ENCODE measurements around the gene NRXN2. TPM values are rescaled to one million over a fixed set of nuclear protein-coding genes. Genes with fewer than 3 reads are reported as not detected.
A peak's percentile ranks its signal among the peaks of the same experiment; 100 is the strongest.

Gene NRXN2
- total RNA-seq, 2 experiments from 2014 or later: 0.13 to 0.34 TPM

- Mint-ChIP-seq H3K9me3 (ENCODE audit: insufficient read depth) (no peaks in the 10 kb centered on the region), H3K27me3 (ENCODE audit: low read depth) (no peaks in the 10 kb centered on the region), H3K4me3 (no peak overlapping the region), H3K27ac (no peak overlapping the region), H3K36me3 (ENCODE audit: low read depth) (no peaks in the 10 kb centered on the region), H3K4me1 (ENCODE audit: low read depth) (peaks cover 18% of the 10 kb centered on the region)
- ChIA-PET CTCF (interaction anchor here (1.4 kb wide), 1 partner anchor 20 kb away, joined by 4 read pairs; no protein-coding TSS in a partner anchor), POLR2A (no interaction called here)
- no peak for DNase-seq
- ATAC-seq: no peak
These were observed 98.0 kb downstream of the NRXN2 start for GRCh38 chr11:64624883-64625481.

DNA sequence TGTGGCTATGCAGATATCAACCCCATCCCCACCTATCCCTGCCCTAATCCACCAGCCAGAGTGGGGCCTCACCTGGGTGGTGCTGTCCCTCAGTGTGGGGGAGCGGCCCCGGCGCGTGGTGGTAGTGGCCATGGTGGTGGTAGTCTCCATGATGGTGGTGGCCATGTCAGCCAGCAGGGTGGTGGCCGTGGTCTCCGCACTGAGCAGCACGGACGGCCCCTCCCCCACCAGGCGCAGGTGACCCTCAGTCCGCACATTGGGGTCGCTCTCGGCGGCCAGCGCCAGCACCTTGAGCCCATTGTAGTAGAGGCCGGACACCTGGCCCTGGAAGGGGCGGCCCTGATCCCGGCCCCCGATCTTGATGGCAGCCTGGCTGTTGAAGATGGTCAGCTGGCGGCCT lies 100.3 kb downstream of the NRXN2 start:
- no peaks in the 10 kb centered on the region for H3K9me3 Mint-ChIP-seq (ENCODE audit: insufficient read depth)
- CTCF ChIA-PET: no interaction called here
- H3K4me1 Mint-ChIP-seq (ENCODE audit: low read depth): peaks cover 20% of the 10 kb centered on the region
- H3K27me3 Mint-ChIP-seq (ENCODE audit: low read depth): no peaks in the 10 kb centered on the region
- H3K4me3 Mint-ChIP-seq: no peak overlapping the region
- ATAC-seq (no peak), DNase-seq (no peak)
- H3K36me3 Mint-ChIP-seq (ENCODE audit: low read depth): no peaks in the 10 kb centered on the region
- no peak overlapping the region for H3K27ac Mint-ChIP-seq
- POLR2A ChIA-PET: no interaction called here

- Mint-ChIP-seq H3K9me3 (ENCODE audit: insufficient read depth) (no peaks in the 10 kb centered on the region), H3K4me3 (no peak overlapping the region), H3K4me1 (ENCODE audit: low read depth) (peaks cover 20% of the 10 kb centered on the region), H3K27me3 (ENCODE audit: low read depth) (no peaks in the 10 kb centered on the region), H3K36me3 (ENCODE audit: low read depth) (no peaks in the 10 kb centered on the region), H3K27ac (peak overlapping the region; percentile 61)
- DNase-seq (no peak), ATAC-seq (peak; percentile 17)
- POLR2A ChIA-PET: no interaction called here
- CTCF ChIA-PET: interaction anchor here (1.0 to 1.3 kb wide), 2 partner anchors 10 to 172 kb away, joined by 3 to 4 read pairs; no protein-coding TSS in a partner anchor
These were observed 101.5 kb downstream of the NRXN2 start for GRCh38 chr11:64621283-64622019.

GRCh38 chr11:64620381-64620971 lies 102.5 kb downstream of the NRXN2 start:
- no peaks in the 10 kb centered on the region for H3K9me3 Mint-ChIP-seq (ENCODE audit: insufficient read depth)
- H3K36me3 Mint-ChIP-seq (ENCODE audit: low read depth): no peaks in the 10 kb centered on the region
- no peak overlapping the region for H3K27ac Mint-ChIP-seq
- POLR2A ChIA-PET: no interaction called here
- no peaks in the 10 kb centered on the region for H3K27me3 Mint-ChIP-seq (ENCODE audit: low read depth)
- ATAC-seq: peak; percentile 22
- H3K4me1 Mint-ChIP-seq (ENCODE audit: low read depth): peaks cover 20% of the 10 kb centered on the region
- H3K4me3 Mint-ChIP-seq: no peak overlapping the region
- CTCF ChIA-PET: interaction anchor here (1.0 to 1.3 kb wide), 3 partner anchors 9 to 171 kb away, joined by 3 to 4 read pairs (median 3); no protein-coding TSS in a partner anchor
- peak; percentile 37 for DNase-seq

GRCh38 chr11:64619811-64620380 lies 103.1 kb downstream of the NRXN2 start:
- peaks cover 22% of the 10 kb centered on the region for H3K4me1 Mint-ChIP-seq (ENCODE audit: low read depth)
- H3K9me3 Mint-ChIP-seq (ENCODE audit: insufficient read depth): no peaks in the 10 kb centered on the region
- no peak overlapping the region for H3K4me3 Mint-ChIP-seq
- no peak for ATAC-seq
- no peaks in the 10 kb centered on the region for H3K36me3 Mint-ChIP-seq (ENCODE audit: low read depth)
- CTCF ChIA-PET: interaction anchor here (1.1 kb wide), 1 partner anchor 69 kb away, joined by 3 read pairs; no protein-coding TSS in a partner anchor
- H3K27me3 Mint-ChIP-seq (ENCODE audit: low read depth): no peaks in the 10 kb centered on the region
- no peak overlapping the region for H3K27ac Mint-ChIP-seq
- DNase-seq: no peak
- POLR2A ChIA-PET: no interaction called here

GRCh38 chr11:64619196-64619595 lies 103.8 kb downstream of the NRXN2 start:
- ATAC-seq (no peak), DNase-seq (no peak)
- POLR2A ChIA-PET: interaction anchor here (1.1 kb wide), 1 partner anchor 10 kb away, joined by 3 read pairs; no protein-coding TSS in a partner anchor
- Mint-ChIP-seq H3K4me1 (ENCODE audit: low read depth) (peaks cover 26% of the 10 kb centered on the region), H3K36me3 (ENCODE audit: low read depth) (no peaks in the 10 kb centered on the region), H3K27me3 (ENCODE audit: low read depth) (no peaks in the 10 kb centered on the region), H3K9me3 (ENCODE audit: insufficient read depth) (no peaks in the 10 kb centered on the region), H3K4me3 (no peak overlapping the region), H3K27ac (peak overlapping the region; percentile 30)
- CTCF ChIA-PET: interaction anchor here (1.1 kb wide), 1 partner anchor 70 kb away, joined by 3 read pairs; no protein-coding TSS in a partner anchor

DNA sequence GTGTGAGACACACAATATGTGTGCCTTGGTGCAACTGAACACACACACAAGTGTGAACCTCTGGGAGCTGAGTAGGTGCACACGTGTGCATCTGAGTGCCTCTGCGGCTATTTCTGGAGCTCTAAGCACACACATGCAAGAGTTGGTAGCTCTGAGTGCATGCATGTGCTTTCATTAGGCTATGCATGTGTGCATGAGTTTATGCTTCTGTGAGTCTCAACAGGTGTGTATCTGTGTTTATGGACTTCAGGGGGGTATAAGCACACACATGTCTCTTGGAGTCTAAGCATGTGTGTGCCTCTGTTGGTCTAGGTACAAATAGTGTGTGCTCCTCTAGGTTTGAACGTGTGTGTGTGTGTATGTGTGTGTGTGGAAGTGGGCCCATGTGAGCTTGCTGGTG lies 106.2 kb downstream of the NRXN2 start:
- DNase-seq: no peak
- CTCF ChIA-PET: no interaction called here
- POLR2A ChIA-PET: no interaction called here
- ATAC-seq: no peak
- Mint-ChIP-seq H3K36me3 (ENCODE audit: low read depth) (no peaks in the 10 kb centered on the region), H3K9me3 (ENCODE audit: insufficient read depth) (no peaks in the 10 kb centered on the region), H3K4me3 (no peak overlapping the region), H3K27ac (no peak overlapping the region), H3K27me3 (ENCODE audit: low read depth) (no peaks in the 10 kb centered on the region), H3K4me1 (ENCODE audit: low read depth) (peaks cover 38% of the 10 kb centered on the region)

DNA sequence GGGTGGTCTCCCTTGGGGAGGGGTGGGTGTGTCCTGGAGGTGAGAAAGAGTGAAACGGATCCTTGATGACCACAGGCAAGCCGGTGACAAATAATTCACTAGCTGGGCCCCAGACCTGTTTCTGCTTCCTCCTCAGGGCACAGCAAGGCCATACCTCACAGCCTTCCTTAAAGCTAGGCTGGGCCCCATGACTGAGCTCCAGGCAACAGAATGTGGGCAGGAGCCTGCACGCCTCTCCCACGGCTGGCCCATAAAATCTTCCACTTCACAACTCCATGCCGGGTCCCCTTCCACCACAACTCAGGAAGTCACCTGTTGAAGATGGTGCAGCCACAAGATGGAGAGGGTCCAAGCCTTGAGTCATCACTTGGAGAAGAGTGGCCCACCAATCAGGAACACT lies 108.1 kb downstream of the NRXN2 start:
- no peak for ATAC-seq
- CTCF ChIA-PET: interaction anchor here (0.6 to 1.0 kb wide), 2 partner anchors 38 to 165 kb away, joined by 3 read pairs; no protein-coding TSS in a partner anchor
- peaks cover 40% of the 10 kb centered on the region for H3K4me1 Mint-ChIP-seq (ENCODE audit: low read depth)

DNA sequence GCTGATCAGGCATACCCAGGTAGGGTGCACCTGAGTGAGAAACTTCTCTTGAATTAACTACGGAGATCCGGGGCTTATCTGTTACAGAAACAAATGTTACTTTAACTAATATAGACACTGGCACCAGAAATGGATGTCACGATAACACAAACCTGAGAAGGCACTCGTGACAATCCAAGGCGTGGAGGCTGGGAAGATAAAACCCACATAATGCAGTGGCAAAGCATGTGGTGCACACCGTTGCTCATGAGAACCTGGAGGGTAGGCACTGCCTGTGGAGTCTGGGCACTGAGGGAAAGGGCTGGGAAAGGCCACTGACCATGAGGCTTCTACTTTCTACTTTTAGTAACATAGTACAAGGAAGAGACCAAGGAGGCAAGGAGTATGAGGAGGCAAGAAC lies 109.3 kb downstream of the NRXN2 start:
- H3K4me1 Mint-ChIP-seq (ENCODE audit: low read depth): peaks cover 51% of the 10 kb centered on the region
- H3K27me3 Mint-ChIP-seq (ENCODE audit: low read depth): no peaks in the 10 kb centered on the region
- no peaks in the 10 kb centered on the region for H3K9me3 Mint-ChIP-seq (ENCODE audit: insufficient read depth)
- POLR2A ChIA-PET: no interaction called here
- CTCF ChIA-PET: no interaction called here
- no peak overlapping the region for H3K4me3 Mint-ChIP-seq
- ATAC-seq (no peak), DNase-seq (no peak)
- no peak overlapping the region for H3K27ac Mint-ChIP-seq
- H3K36me3 Mint-ChIP-seq (ENCODE audit: low read depth): no peaks in the 10 kb centered on the region

More for the DNA sequence above, 108.1 kb downstream of the NRXN2 start:
- no peak overlapping the region for H3K27ac Mint-ChIP-seq
- no peaks in the 10 kb centered on the region for H3K27me3 Mint-ChIP-seq (ENCODE audit: low read depth)
- no peak overlapping the region for H3K4me3 Mint-ChIP-seq
- no peaks in the 10 kb centered on the region for H3K36me3 Mint-ChIP-seq (ENCODE audit: low read depth)
- no peak for DNase-seq
- no peaks in the 10 kb centered on the region for H3K9me3 Mint-ChIP-seq (ENCODE audit: insufficient read depth)
- POLR2A ChIA-PET: interaction anchor here (0.6 kb wide), 1 partner anchor 573 kb away, joined by 5 read pairs; no protein-coding TSS in a partner anchor

GRCh38 chr11:64611869-64612646 lies 110.9 kb downstream of the NRXN2 start:
- ATAC-seq: peak; percentile 45
- Mint-ChIP-seq H3K27ac (peak overlapping the region; percentile 79), H3K4me3 (no peak overlapping the region), H3K36me3 (ENCODE audit: low read depth) (no peaks in the 10 kb centered on the region), H3K27me3 (ENCODE audit: low read depth) (no peaks in the 10 kb centered on the region), H3K9me3 (ENCODE audit: insufficient read depth) (no peaks in the 10 kb centered on the region), H3K4me1 (ENCODE audit: low read depth) (peaks cover 53% of the 10 kb centered on the region)
- peak; percentile 27 for DNase-seq
- ChIA-PET CTCF (interaction anchor here (0.7 to 1.4 kb wide), 3 partner anchors 9 to 163 kb away, joined by 3 to 4 read pairs (median 3); no protein-coding TSS in a partner anchor), POLR2A (no interaction called here)

- POLR2A ChIA-PET: no interaction called here
- Mint-ChIP-seq H3K4me1 (ENCODE audit: low read depth) (peaks cover 53% of the 10 kb centered on the region), H3K36me3 (ENCODE audit: low read depth) (no peaks in the 10 kb centered on the region), H3K27me3 (ENCODE audit: low read depth) (no peaks in the 10 kb centered on the region), H3K4me3 (no peak overlapping the region), H3K27ac (peak overlapping the region; percentile 79), H3K9me3 (ENCODE audit: insufficient read depth) (no peaks in the 10 kb centered on the region)
- ATAC-seq: no peak
- DNase-seq: no peak
- CTCF ChIA-PET: interaction anchor here (0.7 to 1.4 kb wide), 3 partner anchors 10 to 162 kb away, joined by 3 to 4 read pairs (median 3); no protein-coding TSS in a partner anchor
These were observed 111.8 kb downstream of the NRXN2 start for GRCh38 chr11:64611176-64611575.
